Measurements from ENCODE around the gene CYP51A1.

DNA sequence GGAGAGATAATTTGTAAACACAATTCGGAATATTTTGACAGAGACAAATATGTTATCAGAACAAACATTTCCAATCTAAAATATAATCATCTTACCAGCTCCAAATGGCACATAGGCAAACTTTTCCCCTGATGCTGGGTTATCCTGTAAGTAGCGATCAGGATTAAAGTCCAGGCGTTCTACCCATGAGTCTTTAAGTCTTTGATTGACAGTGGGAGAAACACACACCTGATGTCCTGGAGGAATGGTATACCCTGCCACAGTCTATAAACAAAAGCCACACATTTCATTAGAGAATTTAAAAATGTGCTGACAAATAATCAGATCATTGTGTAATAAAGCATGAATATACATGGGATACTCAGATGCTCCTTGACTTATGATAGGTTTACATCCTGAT is 17.3 kb downstream of the CYP51A1 start:
- TF ChIP-seq, protein P1, sequence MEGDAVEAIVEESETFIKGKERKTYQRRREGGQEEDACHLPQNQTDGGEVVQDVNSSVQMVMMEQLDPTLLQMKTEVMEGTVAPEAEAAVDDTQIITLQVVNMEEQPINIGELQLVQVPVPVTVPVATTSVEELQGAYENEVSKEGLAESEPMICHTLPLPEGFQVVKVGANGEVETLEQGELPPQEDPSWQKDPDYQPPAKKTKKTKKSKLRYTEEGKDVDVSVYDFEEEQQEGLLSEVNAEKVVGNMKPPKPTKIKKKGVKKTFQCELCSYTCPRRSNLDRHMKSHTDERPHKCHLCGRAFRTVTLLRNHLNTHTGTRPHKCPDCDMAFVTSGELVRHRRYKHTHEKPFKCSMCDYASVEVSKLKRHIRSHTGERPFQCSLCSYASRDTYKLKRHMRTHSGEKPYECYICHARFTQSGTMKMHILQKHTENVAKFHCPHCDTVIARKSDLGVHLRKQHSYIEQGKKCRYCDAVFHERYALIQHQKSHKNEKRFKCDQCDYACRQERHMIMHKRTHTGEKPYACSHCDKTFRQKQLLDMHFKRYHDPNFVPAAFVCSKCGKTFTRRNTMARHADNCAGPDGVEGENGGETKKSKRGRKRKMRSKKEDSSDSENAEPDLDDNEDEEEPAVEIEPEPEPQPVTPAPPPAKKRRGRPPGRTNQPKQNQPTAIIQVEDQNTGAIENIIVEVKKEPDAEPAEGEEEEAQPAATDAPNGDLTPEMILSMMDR (IDR thresholded peaks at IDR 0.05) = no peak
- TF ChIP-seq ZFX (IDR thresholded peaks at IDR 0.05; ENCODE audit: borderline replicate concordance) = no peak
